Measurements from ENCODE around the gene AGR2. TPM values are rescaled to one million over a fixed set of nuclear protein-coding genes. Genes with fewer than 3 reads are reported as not detected.

The AGR2 gene
- total RNA-seq, 1 experiment from 2014 or later: not detected

DNA sequence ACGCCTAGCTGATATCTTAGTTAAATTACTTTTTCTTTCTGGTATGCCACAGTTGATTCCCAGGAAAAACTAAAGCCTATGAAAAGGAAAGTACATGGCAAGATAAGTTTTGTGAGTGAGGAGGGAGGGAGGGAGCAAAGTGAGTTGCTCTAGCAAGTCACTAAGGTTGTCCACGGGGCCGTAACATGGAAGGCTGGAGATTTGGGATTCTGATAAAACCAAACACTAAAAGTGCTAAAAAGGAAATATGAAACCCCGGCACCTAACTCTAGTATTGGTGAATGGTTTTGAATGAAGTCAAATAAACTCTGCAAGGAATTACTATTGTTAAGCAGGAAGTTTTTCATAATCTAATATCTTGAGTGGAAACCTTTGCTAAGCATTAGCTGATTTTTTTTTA is 1.7 kb downstream of the AGR2 start:
- Histone ChIP-seq H3K4me1 (ENCODE audit: insufficient read depth, low read length, poor library complexity, severe bottlenecking) (peaks cover 19% of the 10 kb centered on the region), H3K9me3 (ENCODE audit: low read depth, low read length, poor library complexity, severe bottlenecking) (no peaks in the 10 kb centered on the region), H3K4me3 (ENCODE audit: low read depth, low read length, poor library complexity, severe bottlenecking) (no peak overlapping the region), H3K36me3 (ENCODE audit: insufficient read depth, low read length, poor library complexity, severe bottlenecking) (no peaks in the 10 kb centered on the region), H3K27me3 (replicated peaks; ENCODE audit: insufficient read depth, low read depth, low read length, poor library complexity) (no peaks in the 10 kb centered on the region), H3K27ac (ENCODE audit: low read depth, low read length, poor library complexity, severe bottlenecking) (no peak overlapping the region)
- no peak for DNase-seq (ENCODE audit: low spot score)
- ChIA-PET POLR2A (ENCODE audit: low non-redundant PET) (no interaction called here), CTCF (no interaction called here)
- intact Hi-C loops (cut with micrococcal nuclease; ENCODE audit: unreplicated experiment): no loop called here
- TF ChIP-seq, protein P1, sequence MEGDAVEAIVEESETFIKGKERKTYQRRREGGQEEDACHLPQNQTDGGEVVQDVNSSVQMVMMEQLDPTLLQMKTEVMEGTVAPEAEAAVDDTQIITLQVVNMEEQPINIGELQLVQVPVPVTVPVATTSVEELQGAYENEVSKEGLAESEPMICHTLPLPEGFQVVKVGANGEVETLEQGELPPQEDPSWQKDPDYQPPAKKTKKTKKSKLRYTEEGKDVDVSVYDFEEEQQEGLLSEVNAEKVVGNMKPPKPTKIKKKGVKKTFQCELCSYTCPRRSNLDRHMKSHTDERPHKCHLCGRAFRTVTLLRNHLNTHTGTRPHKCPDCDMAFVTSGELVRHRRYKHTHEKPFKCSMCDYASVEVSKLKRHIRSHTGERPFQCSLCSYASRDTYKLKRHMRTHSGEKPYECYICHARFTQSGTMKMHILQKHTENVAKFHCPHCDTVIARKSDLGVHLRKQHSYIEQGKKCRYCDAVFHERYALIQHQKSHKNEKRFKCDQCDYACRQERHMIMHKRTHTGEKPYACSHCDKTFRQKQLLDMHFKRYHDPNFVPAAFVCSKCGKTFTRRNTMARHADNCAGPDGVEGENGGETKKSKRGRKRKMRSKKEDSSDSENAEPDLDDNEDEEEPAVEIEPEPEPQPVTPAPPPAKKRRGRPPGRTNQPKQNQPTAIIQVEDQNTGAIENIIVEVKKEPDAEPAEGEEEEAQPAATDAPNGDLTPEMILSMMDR (conservative IDR thresholded peaks at IDR 0.05; ENCODE audit: low read depth, low read length): no peak
- TF ChIP-seq EZH2 (IDR thresholded peaks at IDR 0.05; ENCODE audit: borderline replicate concordance, low read depth, low read length, poor library complexity, severe bottlenecking): no peak
- BruUV-seq (replicated peaks): no TSS peak

DNA sequence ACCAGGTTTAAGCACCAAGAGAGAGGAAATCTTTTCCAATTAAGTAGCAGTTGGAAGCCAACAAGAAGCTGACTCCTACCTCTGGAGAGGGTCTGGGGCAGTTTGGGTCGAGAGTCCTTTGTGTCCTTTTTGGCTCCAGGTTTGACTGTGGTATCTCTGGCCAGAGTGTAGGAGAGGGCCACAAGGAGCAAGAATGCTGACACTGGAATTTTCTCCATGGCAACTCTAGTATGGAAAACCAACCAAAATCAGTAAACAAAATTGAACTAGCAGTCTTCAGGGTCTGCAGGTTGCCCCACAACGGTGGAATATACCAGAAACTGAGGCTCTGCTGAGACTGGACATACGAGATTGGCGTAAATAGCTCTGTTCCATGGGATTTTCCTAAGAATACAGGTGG is 3.2 kb downstream of the AGR2 start:
- ChIA-PET CTCF (interaction anchor here (0.6 kb wide), 1 partner anchor 38 kb away, joined by 3 read pairs; no protein-coding TSS in a partner anchor), POLR2A (ENCODE audit: low non-redundant PET) (no interaction called here)
- intact Hi-C loops (cut with micrococcal nuclease; ENCODE audit: unreplicated experiment): loop anchor here (1.0 kb wide), 1 partner anchor 117 kb away; no protein-coding TSS in a partner anchor
- DNase-seq (ENCODE audit: low spot score): no peak
- no peak overlapping the region for H3K4me3 ChIP-seq (ENCODE audit: low read depth, low read length, poor library complexity, severe bottlenecking)
- no peak for TF ChIP-seq EZH2 (IDR thresholded peaks at IDR 0.05; ENCODE audit: borderline replicate concordance, low read depth, low read length, poor library complexity, severe bottlenecking)
- TF ChIP-seq, protein P1 (conservative IDR thresholded peaks at IDR 0.05; ENCODE audit: low read depth, low read length): no peak
- no TSS peak for BruUV-seq (replicated peaks)
- no peaks in the 10 kb centered on the region for H3K9me3 ChIP-seq (ENCODE audit: low read depth, low read length, poor library complexity, severe bottlenecking)
- no peaks in the 10 kb centered on the region for H3K36me3 ChIP-seq (ENCODE audit: insufficient read depth, low read length, poor library complexity, severe bottlenecking)
- no peak overlapping the region for H3K27ac ChIP-seq (ENCODE audit: low read depth, low read length, poor library complexity, severe bottlenecking)
- H3K4me1 ChIP-seq (ENCODE audit: insufficient read depth, low read length, poor library complexity, severe bottlenecking): peaks cover 6% of the 10 kb centered on the region
- no peaks in the 10 kb centered on the region for H3K27me3 ChIP-seq (replicated peaks; ENCODE audit: insufficient read depth, low read depth, low read length, poor library complexity)

DNA sequence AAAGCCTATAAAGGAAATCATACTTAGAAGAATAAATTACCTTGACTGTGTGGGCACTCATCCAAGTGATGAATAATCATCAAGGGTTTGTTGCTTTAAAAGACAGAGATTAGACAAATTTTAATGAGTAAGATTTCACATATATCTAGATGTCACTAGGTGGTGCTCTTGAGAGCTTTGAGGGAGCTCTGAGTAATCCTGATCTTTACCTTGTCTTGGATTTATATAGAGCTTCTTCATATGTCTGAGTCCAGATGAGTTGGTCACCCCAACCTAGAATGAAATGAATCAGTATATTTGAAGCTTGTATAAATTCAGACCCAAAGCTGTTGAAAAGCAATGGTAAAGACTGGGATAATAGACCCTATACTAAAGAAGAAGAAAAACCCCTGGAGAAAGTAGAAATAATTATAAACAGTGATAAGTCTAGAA is 3.7 kb downstream of the AGR2 start:
- BruUV-seq (replicated peaks): no TSS peak
- POLR2A ChIA-PET (ENCODE audit: low non-redundant PET): interaction anchor here (0.7 kb wide), 1 partner anchor 31 kb away, joined by 3 read pairs; no protein-coding TSS in a partner anchor
- H3K9me3 ChIP-seq (ENCODE audit: low read depth, low read length, poor library complexity, severe bottlenecking): no peaks in the 10 kb centered on the region
- intact Hi-C loops (cut with micrococcal nuclease; ENCODE audit: unreplicated experiment): loop anchor here (1.0 kb wide), 1 partner anchor 117 kb away; no protein-coding TSS in a partner anchor
- TF ChIP-seq, protein P1 (conservative IDR thresholded peaks at IDR 0.05; ENCODE audit: low read depth, low read length): peak; percentile 69
- no peak for TF ChIP-seq EZH2 (IDR thresholded peaks at IDR 0.05; ENCODE audit: borderline replicate concordance, low read depth, low read length, poor library complexity, severe bottlenecking)
- H3K4me3 ChIP-seq (ENCODE audit: low read depth, low read length, poor library complexity, severe bottlenecking): no peak overlapping the region
- no peaks in the 10 kb centered on the region for H3K36me3 ChIP-seq (ENCODE audit: insufficient read depth, low read length, poor library complexity, severe bottlenecking)
- no peak overlapping the region for H3K27ac ChIP-seq (ENCODE audit: low read depth, low read length, poor library complexity, severe bottlenecking)
- CTCF ChIA-PET: interaction anchor here (0.6 kb wide), 1 partner anchor 38 kb away, joined by 3 read pairs; no protein-coding TSS in a partner anchor
- H3K27me3 ChIP-seq (replicated peaks; ENCODE audit: insufficient read depth, low read depth, low read length, poor library complexity): no peaks in the 10 kb centered on the region
- peaks cover 8% of the 10 kb centered on the region for H3K4me1 ChIP-seq (ENCODE audit: insufficient read depth, low read length, poor library complexity, severe bottlenecking)
- peak; percentile 91 for DNase-seq (ENCODE audit: low spot score)
